Activated CD4-positive, alpha-beta memory T cell treated with anti-CD3 and anti-CD28 coated beads, Interleukin-2, amount 10 ng/mL, durations not matched to agents 7 days and 5 days (primary cell): ENCODE measurements around the gene FAM241A. TPM values are rescaled to one million over a fixed set of nuclear protein-coding genes. Genes with fewer than 3 reads are reported as not detected.
A peak's percentile ranks its signal among the peaks of the same experiment; 100 is the strongest.
"Not testable (repeated sequence)": the region's sequence is repeated elsewhere in the genome, so short reads cannot be mapped to it uniquely, and the experiment has no call there.

Experiments
- CTCF ChIA-PET: fragments of 350-600 bp; sonication (Branson Sonifier 250); formaldehyde crosslinking; loops from one replicate; lab custom pipeline; 2021; ENCODE audit warnings: antibody characterized with exemption, inconsistent platforms; lab: Charles Lee
- POLR2A ChIA-PET: fragments of 350-600 bp; sonication (Branson Sonifier 250); formaldehyde crosslinking; loops from one replicate; lab custom pipeline; 2021; ENCODE audit warnings: antibody characterized with exemption; lab: Charles Lee
- DNase-seq: peaks from one replicate; pipeline ENCODE4 v3.0.0-alpha.2; 2020
- H3K27ac Mint-ChIP-seq: one replicate; pipeline ENCODE4 v1.8.0; 2021; ENCODE audit warnings: mild to moderate bottlenecking, mixed read lengths
- H3K27me3 Mint-ChIP-seq: one replicate; pipeline ENCODE4 v1.8.0; 2021; ENCODE audit warnings: mixed read lengths
- H3K36me3 Mint-ChIP-seq: one replicate; pipeline ENCODE4 v1.8.0; 2021; ENCODE audit warnings: low read depth, mixed read lengths
- H3K4me1 Mint-ChIP-seq: one replicate; pipeline ENCODE4 v1.8.0; 2021; ENCODE audit warnings: mixed read lengths
- H3K4me3 Mint-ChIP-seq: one replicate; pipeline ENCODE4 v1.8.0; 2021; ENCODE audit warnings: mild to moderate bottlenecking, mixed read lengths
- H3K9me3 Mint-ChIP-seq: one replicate; pipeline ENCODE4 v1.8.0; 2021; ENCODE audit warnings: mixed read lengths
- total RNA-seq, 2 experiments: library from RNA; stranded (reverse); gene quantifications; one replicate each; pipeline ENCODE4 v1.2.3, GENCODE V29; 2021

The FAM241A gene
- total RNA-seq: 1 to 10 TPM; 1.2 to 1.4 TPM

DNA sequence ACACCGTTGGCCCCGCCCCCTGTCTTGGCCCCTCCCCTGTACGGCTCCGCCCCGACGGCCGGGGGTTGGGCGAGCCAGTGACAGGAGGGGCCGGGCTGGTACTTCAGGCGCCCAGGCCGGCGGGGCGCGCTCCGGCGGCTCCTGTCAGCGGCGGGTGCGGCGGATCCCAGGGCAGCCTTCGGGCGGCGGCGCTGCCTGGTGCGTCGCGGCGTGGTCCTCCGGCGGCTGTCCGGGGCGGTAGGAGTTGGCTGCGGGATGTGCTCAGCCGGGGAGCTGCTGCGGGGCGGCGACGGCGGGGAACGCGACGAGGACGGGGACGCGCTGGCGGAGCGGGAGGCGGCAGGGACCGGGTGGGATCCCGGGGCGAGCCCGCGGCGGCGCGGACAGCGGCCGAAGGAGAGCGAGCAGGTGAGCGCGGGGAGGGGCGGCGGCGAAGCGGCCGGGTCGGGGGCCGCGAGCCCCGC is at the start of gene FAM241A:
TSS of gene FAM241A (plus strand) at position 129 of the 464 bp plus-strand sequence. CDS start at position 256, 127 bp downstream.
- Mint-ChIP-seq H3K4me3 (peak within 1 kb of the TSS; percentile 78), H3K27me3 (no peaks in the 10 kb centered on the region), H3K4me1 (peaks cover 46% of the 10 kb centered on the region), H3K9me3 (no peaks in the 10 kb centered on the region), H3K27ac (peak within 1 kb of the TSS; percentile 80), H3K36me3 (no peaks in the 10 kb centered on the region)
- DNase-seq: peak; percentile 88
- ChIA-PET CTCF (no interaction called here), POLR2A (interaction anchor here (1.0 to 2.1 kb wide), 4 partner anchors 60 to 142 kb away, joined by 3 to 5 read pairs (median 3); partner anchors contain the start of gene TIFA)

- POLR2A ChIA-PET: no interaction called here
- Mint-ChIP-seq H3K27me3 (peaks cover 24% of the 10 kb centered on the region), H3K9me3 (no peaks in the 10 kb centered on the region), H3K27ac (no peak overlapping the region), H3K36me3 (no peaks in the 10 kb centered on the region), H3K4me1 (peaks cover 1% of the 10 kb centered on the region), H3K4me3 (no peak overlapping the region)
- CTCF ChIA-PET: interaction anchor here (1.1 to 5.0 kb wide), 13 partner anchors 10 to 426 kb away, joined by 3 to 74 read pairs (median 6); no protein-coding TSS in a partner anchor
- DNase-seq: no peak
These were observed 46.3 kb upstream of the FAM241A start for GRCh38 chr4:112098841-112099530.

DNA sequence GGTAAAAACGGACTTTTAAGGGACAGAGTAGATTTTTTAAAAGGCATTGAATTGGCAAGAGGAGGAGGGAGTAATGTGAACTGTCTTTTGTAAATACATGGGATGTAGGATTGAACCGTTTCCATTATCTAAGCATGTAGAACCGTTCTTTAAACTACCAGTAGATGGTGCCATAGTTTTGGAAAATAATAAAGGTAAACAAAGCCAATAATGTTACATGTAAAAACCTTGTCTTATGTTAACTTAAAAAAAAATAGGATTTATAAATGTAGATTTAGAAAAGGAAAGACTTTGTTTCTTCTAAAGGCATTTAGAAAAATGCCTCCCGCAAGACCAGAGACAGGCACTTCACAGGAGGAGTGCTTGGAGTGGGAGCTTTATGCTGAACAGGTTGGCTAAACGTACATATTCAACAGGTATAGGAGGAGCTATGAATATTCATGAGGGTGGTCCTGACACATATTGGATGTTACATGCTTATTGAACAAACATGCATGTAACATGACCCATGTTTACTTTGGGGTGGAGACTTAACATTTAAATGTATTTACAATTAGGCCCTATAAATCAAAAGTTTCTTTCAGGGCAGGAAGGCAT is 45.5 kb upstream of the FAM241A start:
- peaks cover 2% of the 10 kb centered on the region for H3K4me1 Mint-ChIP-seq
- POLR2A ChIA-PET: interaction anchor here (1.3 to 1.7 kb wide), 2 partner anchors 41 to 133 kb away, joined by 3 to 5 read pairs; no protein-coding TSS in a partner anchor
- H3K9me3 Mint-ChIP-seq: no peaks in the 10 kb centered on the region
- CTCF ChIA-PET: interaction anchor here (0.7 to 5.0 kb wide), 18 partner anchors 9 to 425 kb away, joined by 3 to 74 read pairs (median 6); no protein-coding TSS in a partner anchor
- peaks cover 24% of the 10 kb centered on the region for H3K27me3 Mint-ChIP-seq
- H3K27ac Mint-ChIP-seq: no peak overlapping the region
- H3K4me3 Mint-ChIP-seq: no peak overlapping the region
- no peaks in the 10 kb centered on the region for H3K36me3 Mint-ChIP-seq
- no peak for DNase-seq

- ChIA-PET CTCF (interaction anchor here (1.5 to 5.0 kb wide), 3 partner anchors 131 to 420 kb away, joined by 3 to 74 read pairs (median 9); no protein-coding TSS in a partner anchor), POLR2A (no interaction called here)
- Mint-ChIP-seq H3K4me1 (peaks cover 2% of the 10 kb centered on the region), H3K27me3 (peaks cover 11% of the 10 kb centered on the region), H3K4me3 (no peak overlapping the region), H3K36me3 (no peaks in the 10 kb centered on the region), H3K27ac (no peak overlapping the region), H3K9me3 (no peaks in the 10 kb centered on the region)
- no peak for DNase-seq
These were observed 42.3 kb upstream of the FAM241A start for GRCh38 chr4:112102875-112103370.

- CTCF ChIA-PET: no interaction called here
These were observed 39.9 kb upstream of the FAM241A start for GRCh38 chr4:112105201-112105969.

GRCh38 chr4:112109360-112110058 is 35.7 kb upstream of the FAM241A start:
- ChIA-PET POLR2A (interaction anchor here (0.6 to 1.0 kb wide), 2 partner anchors 9 to 10 kb away, joined by 3 read pairs; no protein-coding TSS in a partner anchor), CTCF (interaction anchor here (1.3 to 1.5 kb wide), 2 partner anchors 10 to 27 kb away, joined by 3 to 7 read pairs; no protein-coding TSS in a partner anchor)
- DNase-seq: no peak
- Mint-ChIP-seq H3K4me3 (no peak overlapping the region), H3K27ac (no peak overlapping the region), H3K27me3 (no peaks in the 10 kb centered on the region), H3K9me3 (no peaks in the 10 kb centered on the region), H3K36me3 (no peaks in the 10 kb centered on the region), H3K4me1 (peaks cover 9% of the 10 kb centered on the region)

More at GRCh38 chr4:112105201-112105969, 39.9 kb upstream of the FAM241A start:
- H3K27me3 Mint-ChIP-seq: no peaks in the 10 kb centered on the region
- H3K4me3 Mint-ChIP-seq: no peak overlapping the region
- no peak for DNase-seq
- no peaks in the 10 kb centered on the region for H3K9me3 Mint-ChIP-seq
- no peak overlapping the region for H3K27ac Mint-ChIP-seq
- POLR2A ChIA-PET: no interaction called here
- H3K36me3 Mint-ChIP-seq: no peaks in the 10 kb centered on the region
- H3K4me1 Mint-ChIP-seq: peaks cover 12% of the 10 kb centered on the region

DNA sequence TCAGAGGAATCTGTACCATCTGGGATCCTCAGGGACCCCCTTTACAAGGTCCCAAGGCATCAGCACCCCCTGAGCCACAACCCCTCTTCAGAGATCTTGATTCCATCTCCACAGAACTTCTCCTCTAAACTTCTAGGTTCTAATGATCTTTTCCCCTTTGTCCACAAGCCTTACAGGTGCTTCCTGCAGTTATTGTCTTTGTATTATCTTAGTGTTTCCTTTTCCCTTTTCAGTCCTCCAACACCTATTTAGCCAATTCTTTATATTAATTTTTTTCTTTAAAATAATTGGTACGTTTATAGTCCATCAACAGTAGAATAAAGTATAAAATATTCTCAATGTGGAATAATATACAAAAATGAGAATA is 35.2 kb upstream of the FAM241A start:
- H3K4me3 Mint-ChIP-seq: no peak overlapping the region
- peaks cover 9% of the 10 kb centered on the region for H3K4me1 Mint-ChIP-seq
- H3K27me3 Mint-ChIP-seq: no peaks in the 10 kb centered on the region
- CTCF ChIA-PET: interaction anchor here (1.3 kb wide), 1 partner anchor 27 kb away, joined by 3 read pairs; no protein-coding TSS in a partner anchor
- no peaks in the 10 kb centered on the region for H3K9me3 Mint-ChIP-seq
- no peak for DNase-seq
- POLR2A ChIA-PET: no interaction called here
- H3K36me3 Mint-ChIP-seq: no peaks in the 10 kb centered on the region
- H3K27ac Mint-ChIP-seq: no peak overlapping the region

DNA sequence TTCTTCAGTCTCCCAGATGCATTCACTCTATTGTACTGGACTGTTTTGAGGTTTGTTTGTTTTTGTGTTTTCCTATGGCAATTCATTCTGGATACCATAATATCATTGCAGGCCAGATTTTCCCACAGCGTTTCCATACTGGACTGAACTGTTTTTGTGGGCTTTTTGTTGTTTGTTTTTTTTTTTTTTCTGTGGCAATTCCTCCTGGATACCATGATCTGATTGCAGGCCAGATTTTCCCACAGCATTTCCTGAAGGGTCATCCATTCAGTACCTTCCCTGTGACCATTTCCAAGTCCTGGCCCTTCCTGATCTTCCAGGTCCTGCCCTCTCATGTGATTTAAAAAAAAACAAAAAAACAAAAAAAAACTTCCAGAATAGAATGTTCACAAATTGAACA is 33.9 kb upstream of the FAM241A start:
- ChIA-PET POLR2A (no interaction called here), CTCF (no interaction called here)
- DNase-seq: no peak
- Mint-ChIP-seq H3K27ac (no peak overlapping the region), H3K4me1 (peaks cover 9% of the 10 kb centered on the region), H3K27me3 (no peaks in the 10 kb centered on the region), H3K9me3 (no peaks in the 10 kb centered on the region), H3K36me3 (no peaks in the 10 kb centered on the region), H3K4me3 (no peak overlapping the region)

GRCh38 chr4:112112095-112112494 is 33.2 kb upstream of the FAM241A start:
- DNase-seq, H3K27ac Mint-ChIP-seq, H3K4me3 Mint-ChIP-seq, H3K36me3 Mint-ChIP-seq, POLR2A ChIA-PET, H3K9me3 Mint-ChIP-seq, H3K27me3 Mint-ChIP-seq, H3K4me1 Mint-ChIP-seq, CTCF ChIA-PET: not testable (repeated sequence)

- H3K9me3 Mint-ChIP-seq: no peaks in the 10 kb centered on the region
- POLR2A ChIA-PET: no interaction called here
- no peaks in the 10 kb centered on the region for H3K27me3 Mint-ChIP-seq
- no peak overlapping the region for H3K27ac Mint-ChIP-seq
- CTCF ChIA-PET: no interaction called here
- H3K4me1 Mint-ChIP-seq: peaks cover 9% of the 10 kb centered on the region
- H3K36me3 Mint-ChIP-seq: no peaks in the 10 kb centered on the region
- H3K4me3 Mint-ChIP-seq: no peak overlapping the region
- no peak for DNase-seq
These were observed 32.6 kb upstream of the FAM241A start for GRCh38 chr4:112112590-112113170.

GRCh38 chr4:112113864-112114263 is 31.4 kb upstream of the FAM241A start:
- POLR2A ChIA-PET: no interaction called here
- CTCF ChIA-PET: interaction anchor here (0.6 kb wide), 1 partner anchor 90 kb away, joined by 3 read pairs; no protein-coding TSS in a partner anchor
- Mint-ChIP-seq H3K36me3 (no peaks in the 10 kb centered on the region), H3K27ac (no peak overlapping the region), H3K4me3 (no peak overlapping the region), H3K9me3 (no peaks in the 10 kb centered on the region), H3K27me3 (no peaks in the 10 kb centered on the region), H3K4me1 (peaks cover 13% of the 10 kb centered on the region)
- DNase-seq: no peak

DNA sequence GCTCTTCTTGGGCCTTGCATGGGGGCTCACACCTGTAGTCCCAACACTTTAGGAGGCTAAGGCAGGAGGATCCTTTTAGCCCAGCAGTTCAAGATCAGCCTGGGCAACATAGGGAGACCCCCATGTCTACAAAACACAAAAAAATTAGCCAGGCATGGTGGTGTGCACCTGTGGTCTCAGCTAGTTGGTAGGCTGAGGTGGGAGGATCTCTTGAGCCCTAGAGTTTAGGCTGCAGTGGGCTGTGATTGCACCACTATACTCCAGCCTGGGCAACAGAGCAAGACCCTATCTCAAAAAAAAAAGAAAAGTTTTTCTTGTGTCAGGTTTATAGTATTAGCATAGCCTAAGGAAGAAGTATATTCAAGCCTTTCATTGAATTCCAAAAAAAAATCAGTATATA is 30.8 kb upstream of the FAM241A start:
- H3K4me3 Mint-ChIP-seq: no peak overlapping the region
- peaks cover 2% of the 10 kb centered on the region for H3K9me3 Mint-ChIP-seq
- no peaks in the 10 kb centered on the region for H3K27me3 Mint-ChIP-seq
- H3K36me3 Mint-ChIP-seq: peaks cover 2% of the 10 kb centered on the region
- no peak overlapping the region for H3K27ac Mint-ChIP-seq
- peaks cover 16% of the 10 kb centered on the region for H3K4me1 Mint-ChIP-seq
- no peak for DNase-seq
- POLR2A ChIA-PET: no interaction called here
- CTCF ChIA-PET: no interaction called here
